Type B pancreatic cell (in vitro differentiated cells): Measurements from ENCODE around the gene LKAAEAR1. TPM values are rescaled to one million over a fixed set of nuclear protein-coding genes. Genes with fewer than 3 reads are reported as not detected.

Experiments
- DNase-seq: peaks from one replicate; pipeline ENCODE4 v3.0.0; 2021; ENCODE audit warnings: mixed read lengths; ENCODE audit not compliant: unreplicated experiment; ENCODE audit errors: extremely low spot score
- H3K27ac Mint-ChIP-seq: 2 replicates; pipeline ENCODE4 v1.8.0; 2021; ENCODE audit warnings: mild to moderate bottlenecking, mixed read lengths
- H3K27me3 Mint-ChIP-seq: 2 replicates; pipeline ENCODE4 v1.8.0; 2021; ENCODE audit warnings: mixed read lengths
- H3K36me3 Mint-ChIP-seq: 2 replicates; pipeline ENCODE4 v1.8.0; 2021; ENCODE audit warnings: mixed read lengths
- H3K4me1 Mint-ChIP-seq: one replicate; pipeline ENCODE4 v1.8.0; 2021; ENCODE audit warnings: mixed read lengths; ENCODE audit not compliant: unreplicated experiment
- H3K4me3 Mint-ChIP-seq: 2 replicates; pipeline ENCODE4 v1.8.0; 2021; ENCODE audit warnings: mild to moderate bottlenecking, mixed read lengths
- H3K9me3 Mint-ChIP-seq: 2 replicates; pipeline ENCODE4 v1.8.0; 2021; ENCODE audit warnings: mixed read lengths
- CTCF ChIP-seq: fragments of 200-600 bp; sonication (generic); conservative IDR thresholded peaks from 2 replicates; pipeline ENCODE4 v1.5.0; 2021; ENCODE audit warnings: antibody characterized with exemption, mild to moderate bottlenecking
- total RNA-seq: library from RNA; stranded (reverse); gene quantifications from 2 replicates; pipeline ENCODE4 v1.2.1, GENCODE V29; 2021; ENCODE audit warnings: low replicate concordance

The LKAAEAR1 gene
- total RNA-seq, 1 donor from 2014 or later = not detected

DNA sequence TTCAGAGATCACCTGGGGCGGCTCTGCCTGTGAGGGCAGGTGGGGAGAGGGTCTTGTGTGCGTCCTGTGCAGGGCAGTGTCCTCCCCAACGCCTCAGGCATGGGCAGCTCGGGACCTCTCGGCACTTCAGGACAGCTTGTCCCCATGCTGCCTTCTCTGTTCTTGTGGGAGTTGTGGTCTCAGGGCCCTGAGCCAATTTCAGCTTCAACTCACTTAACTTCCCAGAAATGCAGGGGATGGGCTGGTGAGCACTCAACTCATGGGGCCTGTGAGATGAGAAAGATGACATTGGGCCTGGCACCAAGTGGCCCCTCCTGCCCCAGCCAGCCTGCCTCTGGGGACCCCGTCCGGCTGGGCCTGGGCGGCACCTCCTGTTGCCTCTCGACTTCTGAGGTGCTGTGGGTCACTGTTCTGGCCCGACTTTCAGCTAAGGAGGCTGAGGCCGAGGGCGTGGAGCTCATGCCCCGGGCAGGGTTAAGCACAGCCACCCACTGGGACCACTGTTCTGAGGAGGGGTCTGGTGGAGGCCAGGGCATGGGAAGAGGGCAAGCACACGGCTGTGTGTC, 11.6 kb downstream of the LKAAEAR1 start:
- no peak for DNase-seq
- H3K27ac Mint-ChIP-seq = no peak overlapping the region
- H3K4me1 Mint-ChIP-seq = no peaks in the 10 kb centered on the region
- TF ChIP-seq CTCF = no peak
- H3K9me3 Mint-ChIP-seq = no peaks in the 10 kb centered on the region
- no peaks in the 10 kb centered on the region for H3K27me3 Mint-ChIP-seq
- H3K4me3 Mint-ChIP-seq = no peak overlapping the region
- no peaks in the 10 kb centered on the region for H3K36me3 Mint-ChIP-seq

DNA sequence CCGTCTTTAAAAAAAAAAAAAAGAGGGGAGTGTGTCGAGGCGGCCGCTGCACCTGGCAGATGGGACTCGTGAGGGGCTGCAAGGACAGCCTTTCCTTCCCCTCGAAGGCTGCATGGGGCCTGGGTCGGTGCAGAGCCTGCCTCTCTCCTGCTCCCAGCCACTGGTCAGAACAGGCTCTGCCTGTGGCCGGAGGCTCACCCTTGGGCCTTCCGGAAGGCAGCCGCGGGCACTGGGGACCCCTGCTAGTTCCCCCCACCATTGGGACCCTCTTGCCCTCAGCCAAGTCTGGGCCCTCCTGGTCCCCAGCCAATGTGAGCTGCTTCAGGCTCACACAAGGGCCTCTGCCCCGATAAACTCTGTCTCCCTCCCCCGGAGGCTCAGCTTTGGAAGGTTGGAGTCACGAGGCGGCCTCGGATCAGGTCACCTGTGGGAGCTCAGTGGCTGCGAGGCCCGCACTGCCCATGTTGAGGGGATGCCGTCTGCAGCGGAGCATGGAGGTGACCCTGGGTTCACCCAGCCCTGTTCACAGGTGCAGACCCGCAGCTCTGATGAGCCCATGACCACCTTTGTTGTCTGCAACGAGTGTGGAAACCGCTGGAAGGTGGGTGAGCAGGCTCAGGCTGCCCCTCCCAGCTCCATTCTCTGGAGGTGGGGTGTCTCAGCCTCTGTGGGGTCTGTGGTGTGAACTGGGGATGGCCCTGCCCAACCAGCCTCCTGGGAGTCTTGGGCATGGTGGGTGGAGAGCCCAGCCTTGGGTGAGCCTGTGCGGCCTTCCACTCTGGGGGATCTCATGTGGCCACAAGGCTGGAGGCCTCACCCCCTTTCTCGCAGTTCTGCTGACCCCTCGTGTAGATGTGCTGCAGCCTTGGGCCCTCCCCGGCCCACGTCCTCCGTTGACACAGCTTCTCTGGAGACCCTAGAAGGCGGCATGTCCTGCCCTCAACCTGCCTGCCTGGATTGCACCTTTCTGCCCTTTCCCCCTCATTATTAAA, 12.6 kb downstream of the LKAAEAR1 start:
- H3K4me3 Mint-ChIP-seq = no peak overlapping the region
- no peak overlapping the region for H3K27ac Mint-ChIP-seq
- H3K36me3 Mint-ChIP-seq = no peaks in the 10 kb centered on the region
- DNase-seq = no peak
- H3K27me3 Mint-ChIP-seq = no peaks in the 10 kb centered on the region
- no peaks in the 10 kb centered on the region for H3K4me1 Mint-ChIP-seq
- no peaks in the 10 kb centered on the region for H3K9me3 Mint-ChIP-seq
- TF ChIP-seq CTCF = no peak

DNA sequence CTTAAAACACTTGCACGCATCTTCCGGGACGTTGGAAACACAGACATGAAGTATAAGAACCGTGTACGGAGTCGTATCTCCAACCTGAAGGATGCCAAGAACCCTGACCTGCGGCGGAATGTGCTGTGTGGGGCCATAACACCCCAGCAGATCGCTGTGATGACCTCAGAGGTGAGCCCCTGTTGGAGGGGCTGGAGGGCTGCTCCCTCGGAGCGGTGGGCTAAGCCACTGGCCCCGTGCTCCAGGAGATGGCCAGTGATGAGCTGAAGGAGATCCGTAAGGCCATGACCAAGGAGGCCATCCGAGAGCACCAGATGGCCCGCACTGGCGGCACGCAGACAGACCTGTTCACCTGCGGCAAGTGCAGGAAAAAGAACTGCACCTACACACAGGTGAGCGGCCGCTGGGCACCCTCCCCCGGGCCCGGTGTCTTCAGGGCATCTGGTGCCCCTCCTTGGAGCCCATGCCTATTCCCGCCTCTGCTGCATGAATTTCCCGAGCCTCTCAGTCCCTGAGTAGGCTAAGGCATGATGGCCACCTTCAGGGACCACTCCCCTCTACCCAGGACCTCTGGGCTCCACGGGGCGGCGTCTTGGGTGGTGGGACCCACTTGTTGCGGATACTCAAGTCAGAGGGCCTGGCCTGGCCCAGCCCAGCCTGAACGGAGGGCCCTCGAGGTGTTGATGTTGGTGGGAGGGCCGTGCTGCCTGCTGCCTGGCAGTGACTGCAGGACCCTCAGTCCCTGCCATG, 13.8 kb downstream of the LKAAEAR1 start:
- no peaks in the 10 kb centered on the region for H3K36me3 Mint-ChIP-seq
- H3K4me1 Mint-ChIP-seq = peaks cover 1% of the 10 kb centered on the region
- H3K4me3 Mint-ChIP-seq = no peak overlapping the region
- DNase-seq = no peak
- H3K9me3 Mint-ChIP-seq = no peaks in the 10 kb centered on the region
- no peak for TF ChIP-seq CTCF
- no peak overlapping the region for H3K27ac Mint-ChIP-seq
- H3K27me3 Mint-ChIP-seq = no peaks in the 10 kb centered on the region

DNA sequence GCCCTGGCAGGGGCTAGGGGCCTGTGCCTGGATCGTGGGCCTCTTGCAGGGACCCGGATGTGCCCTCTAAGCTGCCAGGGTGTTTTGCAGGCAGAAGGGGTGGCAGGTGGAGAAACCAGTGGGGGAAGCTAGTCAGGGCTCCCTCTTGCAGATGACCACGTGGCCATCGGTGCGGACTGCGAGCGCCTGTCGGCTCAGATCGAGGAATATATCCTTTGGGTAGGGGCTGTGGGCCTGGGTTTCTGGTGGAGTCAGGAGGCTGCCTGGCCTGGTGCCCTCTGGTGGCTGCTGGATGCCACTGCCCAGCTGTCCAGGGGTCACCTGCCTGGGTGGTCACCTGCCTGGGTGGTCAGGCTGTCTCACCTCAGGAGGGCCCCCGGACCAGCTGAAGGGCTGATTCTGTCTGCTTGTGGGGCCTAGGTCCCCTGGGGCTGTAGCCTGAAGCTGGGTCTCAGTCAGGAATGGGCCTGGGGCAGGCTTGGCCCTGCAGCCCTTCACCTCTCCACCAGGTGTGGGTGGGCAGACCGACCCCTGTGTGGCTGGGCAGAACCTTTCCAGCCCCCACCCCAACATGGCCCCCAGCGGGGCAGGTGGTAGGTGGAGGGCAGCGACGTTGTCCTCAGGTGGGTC, 14.5 kb downstream of the LKAAEAR1 start:
- no peak for DNase-seq
- Mint-ChIP-seq H3K4me1 (peaks cover 5% of the 10 kb centered on the region), H3K27ac (no peak overlapping the region), H3K27me3 (no peaks in the 10 kb centered on the region), H3K4me3 (no peak overlapping the region), H3K36me3 (no peaks in the 10 kb centered on the region), H3K9me3 (no peaks in the 10 kb centered on the region)
- TF ChIP-seq CTCF = peak; percentile 89

DNA sequence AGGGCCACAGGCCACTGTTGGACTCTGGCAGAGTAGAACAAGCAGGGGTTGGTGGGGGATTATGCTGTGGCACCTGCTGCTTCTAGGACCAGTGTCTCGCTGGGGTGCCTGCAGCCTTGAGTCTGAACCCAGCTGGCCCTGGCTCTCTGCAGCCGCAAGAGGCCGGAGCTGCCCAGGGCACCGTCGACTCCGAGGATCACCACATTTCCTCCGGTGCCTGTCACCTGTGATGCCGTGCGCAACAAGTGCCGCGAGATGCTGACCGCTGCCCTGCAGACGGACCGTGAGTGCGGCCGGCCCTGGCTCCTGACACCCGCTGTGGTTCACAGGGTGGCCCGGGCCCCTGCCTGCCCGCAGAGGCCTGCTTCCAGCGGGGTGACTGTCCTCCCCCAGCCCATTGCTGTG, 15.0 kb downstream of the LKAAEAR1 start:
- Mint-ChIP-seq H3K4me1 (peaks cover 5% of the 10 kb centered on the region), H3K36me3 (no peaks in the 10 kb centered on the region), H3K9me3 (no peaks in the 10 kb centered on the region), H3K27ac (no peak overlapping the region), H3K27me3 (no peaks in the 10 kb centered on the region), H3K4me3 (no peak overlapping the region)
- DNase-seq = no peak
- no peak for TF ChIP-seq CTCF
